Right atrium auricular region (tissue), 2 donors: Measurements from ENCODE around the gene SLC25A53. TPM values are rescaled to one million over a fixed set of nuclear protein-coding genes. Genes with fewer than 3 reads are reported as not detected.
A peak's percentile ranks its signal among the peaks of the same experiment; 100 is the strongest.

Experiments
- DNase-seq: peaks from one replicate; pipeline ENCODE4 v3.0.0-alpha.2; 2019; ENCODE audit warnings: low spot score
- H3K27ac ChIP-seq, 2 donors: fragments of 200-600 bp; sonication (generic); 1 replicate in 1 of 2; 2 replicates in 1 of 2; pipeline ENCODE4 v1.5.1; 2016 to 2019
- H3K27me3 ChIP-seq, 2 donors: fragments of 200-600 bp; sonication (generic); one replicate each; pipeline versions ENCODE4 v1.5.1 to v1.6.0; 2017 to 2019
- H3K36me3 ChIP-seq: fragments of 200-600 bp; sonication (generic); one replicate; pipeline ENCODE4 v1.5.1; 2016
- H3K4me1 ChIP-seq, 2 donors: fragments of 200-600 bp; sonication (generic); one replicate each; pipeline versions ENCODE4 v1.5.1 to v1.6.0; 2017 to 2019
- H3K4me3 ChIP-seq, 2 donors: fragments of 200-600 bp; sonication (generic); 1 replicate in 1 of 2; 2 replicates in 1 of 2; pipeline ENCODE4 v1.5.1; 2017 to 2019; ENCODE audit warnings: mild to moderate bottlenecking in 1 of 2, moderate library complexity in 1 of 2
- H3K9me3 ChIP-seq, 2 donors: fragments of 200-600 bp; sonication (generic); one replicate each; pipeline ENCODE4 v1.5.1; 2019
- total RNA-seq, 2 donors: library from RNA; depleted of rRNA; stranded (reverse); fragments of >200 nt; gene quantifications; one replicate each; pipeline ENCODE4 v1.1.0, GENCODE V29; 2016
- TF ChIP-seq, protein P1 (sequence below), 2 donors: fragments of 200-600 bp; sonication (generic); IDR thresholded peaks; one replicate each; pipeline ENCODE4 v1.5.1; 2019; ENCODE audit warnings: antibody characterized with exemption in 2 of 2

SLC25A53 gene, protein sequence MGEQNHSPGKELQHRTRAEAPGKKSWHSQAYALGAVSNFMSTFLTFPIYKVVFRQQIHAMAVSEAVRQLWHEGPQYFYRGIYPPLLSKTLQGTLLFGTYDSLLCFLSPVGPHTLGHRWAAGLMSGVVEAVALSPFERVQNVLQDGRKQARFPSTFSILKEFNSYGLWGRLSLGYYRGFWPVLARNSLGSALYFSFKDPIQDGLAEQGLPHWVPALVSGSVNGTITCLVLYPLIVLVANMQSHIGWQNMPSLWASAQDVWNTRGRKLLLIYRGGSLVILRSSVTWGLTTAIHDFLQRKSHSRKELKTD
- 10 to 100 TPM; 10.7 to 13.5 TPM for total RNA-seq

DNA sequence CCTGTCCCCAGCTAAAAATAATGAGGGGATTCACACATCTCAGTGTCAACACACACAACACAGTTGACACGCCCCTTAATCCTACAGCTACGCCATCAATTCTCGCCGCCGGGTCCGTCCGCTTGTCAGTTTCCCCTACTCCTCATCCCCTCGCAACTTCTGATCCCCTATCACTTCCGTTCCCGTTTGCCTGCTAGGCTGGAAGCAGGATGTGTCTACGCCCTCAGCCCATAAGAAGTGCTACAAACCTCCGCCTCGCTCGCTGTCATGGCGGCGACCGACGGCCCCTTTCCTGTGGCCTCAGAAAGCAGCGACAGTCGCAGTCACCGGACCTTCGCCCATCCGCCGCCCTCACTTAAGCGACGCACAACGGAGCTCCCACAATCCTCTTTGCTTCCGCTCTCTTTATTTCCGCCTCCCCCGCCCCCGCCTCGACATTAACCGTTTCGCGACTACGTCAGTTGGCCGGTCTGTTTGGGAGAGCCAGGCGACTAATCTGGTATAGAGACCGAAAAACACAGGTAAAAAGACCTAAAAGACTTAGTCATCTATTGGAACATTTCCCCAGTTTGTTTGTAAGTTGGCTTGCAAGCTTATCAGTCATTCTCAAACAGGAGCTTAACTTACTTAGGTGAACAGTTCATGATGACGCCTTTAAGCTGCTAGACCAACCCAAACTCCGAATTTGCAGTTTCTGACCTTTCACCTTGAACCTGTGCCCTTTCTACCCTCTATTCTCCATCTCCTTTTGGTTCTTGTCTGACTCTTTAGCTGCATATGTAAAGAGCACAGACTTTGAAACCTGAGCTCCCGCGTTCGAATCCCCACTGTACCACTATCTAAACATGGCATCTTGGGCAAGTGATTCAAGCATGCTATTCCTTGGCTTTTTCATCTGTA lies at the start of gene SLC25A53:
SLC25A53 (minus strand) TSS at position 380 of the 900 bp plus-strand sequence. CDS start 51,752 bp downstream, outside the sequence.
- H3K27me3 ChIP-seq: no peaks in the 10 kb centered on the region

DNA sequence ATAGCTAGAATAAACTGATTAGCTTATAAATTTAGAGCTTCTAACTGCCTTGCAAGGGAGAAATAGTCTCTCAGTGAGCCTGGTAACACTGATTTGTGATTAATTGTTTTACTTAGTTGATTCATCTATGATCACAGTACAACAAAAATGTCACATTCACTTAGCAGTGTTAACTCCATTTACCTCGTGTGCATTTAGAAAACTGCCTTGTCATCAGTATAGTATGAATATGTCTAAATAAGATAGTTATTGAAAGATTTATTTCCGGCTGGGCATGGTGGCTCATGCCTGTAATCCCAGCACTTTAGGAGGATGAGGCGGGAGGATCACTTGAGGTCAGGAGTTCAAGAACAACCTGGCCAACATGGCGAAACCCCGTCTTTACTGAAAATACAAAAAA lies 48.7 kb upstream of the SLC25A53 start:
- TF ChIP-seq, protein P1, sequence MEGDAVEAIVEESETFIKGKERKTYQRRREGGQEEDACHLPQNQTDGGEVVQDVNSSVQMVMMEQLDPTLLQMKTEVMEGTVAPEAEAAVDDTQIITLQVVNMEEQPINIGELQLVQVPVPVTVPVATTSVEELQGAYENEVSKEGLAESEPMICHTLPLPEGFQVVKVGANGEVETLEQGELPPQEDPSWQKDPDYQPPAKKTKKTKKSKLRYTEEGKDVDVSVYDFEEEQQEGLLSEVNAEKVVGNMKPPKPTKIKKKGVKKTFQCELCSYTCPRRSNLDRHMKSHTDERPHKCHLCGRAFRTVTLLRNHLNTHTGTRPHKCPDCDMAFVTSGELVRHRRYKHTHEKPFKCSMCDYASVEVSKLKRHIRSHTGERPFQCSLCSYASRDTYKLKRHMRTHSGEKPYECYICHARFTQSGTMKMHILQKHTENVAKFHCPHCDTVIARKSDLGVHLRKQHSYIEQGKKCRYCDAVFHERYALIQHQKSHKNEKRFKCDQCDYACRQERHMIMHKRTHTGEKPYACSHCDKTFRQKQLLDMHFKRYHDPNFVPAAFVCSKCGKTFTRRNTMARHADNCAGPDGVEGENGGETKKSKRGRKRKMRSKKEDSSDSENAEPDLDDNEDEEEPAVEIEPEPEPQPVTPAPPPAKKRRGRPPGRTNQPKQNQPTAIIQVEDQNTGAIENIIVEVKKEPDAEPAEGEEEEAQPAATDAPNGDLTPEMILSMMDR (IDR thresholded peaks at IDR 0.05): no peak
- Histone ChIP-seq H3K9me3 (no peaks in the 10 kb centered on the region), H3K36me3 (no peaks in the 10 kb centered on the region), H3K27ac (no peak overlapping the region), H3K4me3 (no peak overlapping the region), H3K27me3 (no peaks in the 10 kb centered on the region), H3K4me1 (no peaks in the 10 kb centered on the region)
- no peak for DNase-seq

More for the DNA sequence above, at the start of gene SLC25A53:
- TF ChIP-seq, protein P1 (IDR thresholded peaks at IDR 0.05): no peak
- peak; percentile 75 for DNase-seq
- Histone ChIP-seq H3K4me1 (peaks cover 0 to 5% of the 10 kb centered on the region in 2 donors), H3K4me3 (peak within 1 kb of the TSS; percentile 56), H3K27ac (peak within 1 kb of the TSS; percentile 85 to 86), H3K36me3 (no peaks in the 10 kb centered on the region), H3K9me3 (no peaks in the 10 kb centered on the region)

DNA sequence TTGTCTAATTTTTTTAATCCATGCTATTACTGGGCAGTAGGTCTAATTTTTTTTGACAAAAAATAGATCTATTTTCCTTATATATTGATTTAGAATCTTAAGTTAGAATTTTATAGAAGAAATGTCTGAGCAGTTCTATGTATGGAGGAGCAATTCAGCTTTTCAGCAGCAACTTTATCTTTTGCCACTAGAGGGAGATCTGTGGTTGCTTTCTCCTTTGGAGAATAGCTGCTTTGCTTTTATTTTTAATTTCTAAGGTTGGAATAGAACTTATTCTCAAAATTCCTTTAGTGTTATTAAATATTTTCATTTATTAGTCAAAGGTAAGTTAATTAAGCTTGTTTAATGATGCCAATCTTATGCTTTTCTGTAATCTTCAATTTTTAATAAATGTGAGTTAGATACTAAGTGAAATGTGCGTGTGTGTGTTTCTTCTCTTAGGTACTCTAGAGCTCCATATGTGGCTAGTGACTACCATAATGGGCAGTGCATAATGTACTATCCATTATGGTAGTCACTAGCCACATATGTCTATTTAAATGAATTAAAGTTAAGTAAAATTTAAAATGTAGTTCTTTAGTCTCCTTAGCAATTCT lies 38.8 kb upstream of the SLC25A53 start:
- no peak overlapping the region for H3K4me3 ChIP-seq
- no peaks in the 10 kb centered on the region for H3K4me1 ChIP-seq
- TF ChIP-seq, protein P1 (IDR thresholded peaks at IDR 0.05): peak; percentile 68 to 84
- no peak for DNase-seq
- H3K27me3 ChIP-seq: no peaks in the 10 kb centered on the region
- H3K9me3 ChIP-seq: no peaks in the 10 kb centered on the region
- no peak overlapping the region for H3K27ac ChIP-seq
- no peaks in the 10 kb centered on the region for H3K36me3 ChIP-seq

DNA sequence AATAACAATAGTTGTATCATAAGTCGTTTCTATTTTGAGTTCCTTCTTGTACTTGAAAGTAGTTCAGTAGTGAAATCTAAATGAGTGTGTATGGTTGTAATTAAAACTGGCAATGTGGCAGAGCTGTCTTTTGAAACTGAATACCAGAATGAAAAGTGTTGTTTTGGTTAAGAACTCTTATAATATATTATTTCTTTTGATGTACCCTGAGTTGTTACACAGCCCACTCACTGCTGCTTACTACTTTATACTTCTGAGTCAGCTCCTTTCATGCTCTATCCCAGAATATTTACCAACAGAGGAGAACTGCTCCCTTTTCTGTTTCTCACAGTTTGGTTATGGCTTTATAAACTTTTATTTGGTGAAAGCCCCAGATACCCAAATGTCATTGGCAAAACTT lies 38.2 kb upstream of the SLC25A53 start:
- H3K4me3 ChIP-seq: no peak overlapping the region
- H3K9me3 ChIP-seq: no peaks in the 10 kb centered on the region
- no peaks in the 10 kb centered on the region for H3K4me1 ChIP-seq
- H3K27me3 ChIP-seq: no peaks in the 10 kb centered on the region
- H3K27ac ChIP-seq: no peak overlapping the region
- no peak for DNase-seq
- H3K36me3 ChIP-seq: peaks cover under 1% of the 10 kb centered on the region
- TF ChIP-seq, protein P1 (IDR thresholded peaks at IDR 0.05): no peak

DNA sequence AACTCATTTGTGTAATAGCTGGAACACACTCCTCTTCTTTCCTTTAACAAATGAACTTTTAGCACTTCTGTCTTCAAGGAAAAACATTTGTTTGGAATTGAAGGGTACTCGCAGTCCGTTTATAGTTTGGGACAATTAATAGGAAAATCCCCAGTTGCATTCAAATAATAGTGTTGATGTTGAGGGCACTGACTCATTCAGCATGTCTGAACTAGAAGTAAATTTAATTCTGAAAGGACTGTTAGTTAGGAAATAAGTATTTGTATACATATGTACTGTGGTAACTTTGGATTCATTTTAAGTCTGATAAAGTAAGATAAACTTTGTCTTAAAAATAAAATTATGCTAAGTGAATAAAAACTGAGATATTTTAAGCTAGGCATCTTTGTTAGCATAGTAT lies 36.7 kb upstream of the SLC25A53 start:
- TF ChIP-seq, protein P1 (IDR thresholded peaks at IDR 0.05): no peak
- peaks cover 13% of the 10 kb centered on the region for H3K36me3 ChIP-seq

More for the DNA sequence above, 36.7 kb upstream of the SLC25A53 start:
- Histone ChIP-seq H3K9me3 (no peaks in the 10 kb centered on the region), H3K4me3 (no peak overlapping the region), H3K4me1 (no peaks in the 10 kb centered on the region), H3K27me3 (no peaks in the 10 kb centered on the region), H3K27ac (no peak overlapping the region)
- no peak for DNase-seq
